Measurements from ENCODE around the gene SPIRE2. TPM values are rescaled to one million over a fixed set of nuclear protein-coding genes. Genes with fewer than 3 reads are reported as not detected.

Gene SPIRE2
- polyA plus RNA-seq, 1 donor from 2014 or later, result 45.0 TPM

- Histone ChIP-seq H3K27me3 (ENCODE audit: insufficient read depth, low read depth, low read length) (no peaks in the 10 kb centered on the region), H3K4me2 (ENCODE audit: low read length) (no peak overlapping the region), H3K79me2 (replicated peaks; ENCODE audit: insufficient read depth, low read length) (no peaks in the 10 kb centered on the region), H3K4me3 (ENCODE audit: low read length) (no peak overlapping the region), H4K20me1 (ENCODE audit: insufficient read depth) (no peaks in the 10 kb centered on the region), H3K36me3 (ENCODE audit: insufficient read depth, low read length) (no peaks in the 10 kb centered on the region), H2AFZ (ENCODE audit: low read depth, low read length) (no peak overlapping the region), H3K9ac (ENCODE audit: low read length) (no peak overlapping the region), H3K27ac (ENCODE audit: low read length) (no peak overlapping the region), H3F3A (ENCODE audit: insufficient read depth, low read length, poor library complexity, severe bottlenecking) (no peaks in the 10 kb centered on the region), H3K9me2 (ENCODE audit: insufficient read depth, low read length) (no peaks in the 10 kb centered on the region), H3K9me3 (ENCODE audit: low read length) (no peaks in the 10 kb centered on the region)
- TF ChIP-seq SMC3 (conservative IDR thresholded peaks at IDR 0.05; ENCODE audit: poor library complexity) (no peak), MXI1 (conservative IDR thresholded peaks at IDR 0.05; ENCODE audit: poor library complexity, severe bottlenecking) (no peak), EP300 (conservative IDR thresholded peaks at IDR 0.05; ENCODE audit: poor library complexity, severe bottlenecking) (no peak), EZH2 (IDR thresholded peaks at IDR 0.05; ENCODE audit: borderline replicate concordance, insufficient read depth, low read length, poor library complexity, severe bottlenecking) (no peak), RAD21 (conservative IDR thresholded peaks at IDR 0.05) (no peak), TAF1 (IDR thresholded peaks at IDR 0.05; ENCODE audit: low read depth) (no peak), POLR2AphosphoS5 (IDR thresholded peaks at IDR 0.05) (no peak)
- TF ChIP-seq, protein P1, sequence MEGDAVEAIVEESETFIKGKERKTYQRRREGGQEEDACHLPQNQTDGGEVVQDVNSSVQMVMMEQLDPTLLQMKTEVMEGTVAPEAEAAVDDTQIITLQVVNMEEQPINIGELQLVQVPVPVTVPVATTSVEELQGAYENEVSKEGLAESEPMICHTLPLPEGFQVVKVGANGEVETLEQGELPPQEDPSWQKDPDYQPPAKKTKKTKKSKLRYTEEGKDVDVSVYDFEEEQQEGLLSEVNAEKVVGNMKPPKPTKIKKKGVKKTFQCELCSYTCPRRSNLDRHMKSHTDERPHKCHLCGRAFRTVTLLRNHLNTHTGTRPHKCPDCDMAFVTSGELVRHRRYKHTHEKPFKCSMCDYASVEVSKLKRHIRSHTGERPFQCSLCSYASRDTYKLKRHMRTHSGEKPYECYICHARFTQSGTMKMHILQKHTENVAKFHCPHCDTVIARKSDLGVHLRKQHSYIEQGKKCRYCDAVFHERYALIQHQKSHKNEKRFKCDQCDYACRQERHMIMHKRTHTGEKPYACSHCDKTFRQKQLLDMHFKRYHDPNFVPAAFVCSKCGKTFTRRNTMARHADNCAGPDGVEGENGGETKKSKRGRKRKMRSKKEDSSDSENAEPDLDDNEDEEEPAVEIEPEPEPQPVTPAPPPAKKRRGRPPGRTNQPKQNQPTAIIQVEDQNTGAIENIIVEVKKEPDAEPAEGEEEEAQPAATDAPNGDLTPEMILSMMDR (IDR thresholded peaks at IDR 0.05; ENCODE audit: poor library complexity, severe bottlenecking), result no peak
- TF ChIP-seq, protein P2, sequence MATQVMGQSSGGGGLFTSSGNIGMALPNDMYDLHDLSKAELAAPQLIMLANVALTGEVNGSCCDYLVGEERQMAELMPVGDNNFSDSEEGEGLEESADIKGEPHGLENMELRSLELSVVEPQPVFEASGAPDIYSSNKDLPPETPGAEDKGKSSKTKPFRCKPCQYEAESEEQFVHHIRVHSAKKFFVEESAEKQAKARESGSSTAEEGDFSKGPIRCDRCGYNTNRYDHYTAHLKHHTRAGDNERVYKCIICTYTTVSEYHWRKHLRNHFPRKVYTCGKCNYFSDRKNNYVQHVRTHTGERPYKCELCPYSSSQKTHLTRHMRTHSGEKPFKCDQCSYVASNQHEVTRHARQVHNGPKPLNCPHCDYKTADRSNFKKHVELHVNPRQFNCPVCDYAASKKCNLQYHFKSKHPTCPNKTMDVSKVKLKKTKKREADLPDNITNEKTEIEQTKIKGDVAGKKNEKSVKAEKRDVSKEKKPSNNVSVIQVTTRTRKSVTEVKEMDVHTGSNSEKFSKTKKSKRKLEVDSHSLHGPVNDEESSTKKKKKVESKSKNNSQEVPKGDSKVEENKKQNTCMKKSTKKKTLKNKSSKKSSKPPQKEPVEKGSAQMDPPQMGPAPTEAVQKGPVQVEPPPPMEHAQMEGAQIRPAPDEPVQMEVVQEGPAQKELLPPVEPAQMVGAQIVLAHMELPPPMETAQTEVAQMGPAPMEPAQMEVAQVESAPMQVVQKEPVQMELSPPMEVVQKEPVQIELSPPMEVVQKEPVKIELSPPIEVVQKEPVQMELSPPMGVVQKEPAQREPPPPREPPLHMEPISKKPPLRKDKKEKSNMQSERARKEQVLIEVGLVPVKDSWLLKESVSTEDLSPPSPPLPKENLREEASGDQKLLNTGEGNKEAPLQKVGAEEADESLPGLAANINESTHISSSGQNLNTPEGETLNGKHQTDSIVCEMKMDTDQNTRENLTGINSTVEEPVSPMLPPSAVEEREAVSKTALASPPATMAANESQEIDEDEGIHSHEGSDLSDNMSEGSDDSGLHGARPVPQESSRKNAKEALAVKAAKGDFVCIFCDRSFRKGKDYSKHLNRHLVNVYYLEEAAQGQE (IDR thresholded peaks at IDR 0.05; ENCODE audit: borderline replicate concordance), result no peak
These were observed 27.1 kb downstream of the SPIRE2 start for GRCh38 chr16:89855301-89855945.

- no peak overlapping the region for H3K27ac ChIP-seq (ENCODE audit: low read length)
- H3F3A ChIP-seq (ENCODE audit: insufficient read depth, low read length, poor library complexity, severe bottlenecking), result no peaks in the 10 kb centered on the region
- no peaks in the 10 kb centered on the region for H3K9me2 ChIP-seq (ENCODE audit: insufficient read depth, low read length)
- H3K36me3 ChIP-seq (ENCODE audit: insufficient read depth, low read length), result no peaks in the 10 kb centered on the region
- no peaks in the 10 kb centered on the region for H3K9me3 ChIP-seq (ENCODE audit: low read length)
- H3K4me2 ChIP-seq (ENCODE audit: low read length), result no peak overlapping the region
- H4K20me1 ChIP-seq (ENCODE audit: insufficient read depth), result no peaks in the 10 kb centered on the region
- H3K4me3 ChIP-seq (ENCODE audit: low read length), result no peak overlapping the region
- H3K27me3 ChIP-seq (ENCODE audit: insufficient read depth, low read depth, low read length), result no peaks in the 10 kb centered on the region
- no peak overlapping the region for H3K9ac ChIP-seq (ENCODE audit: low read length)
- H2AFZ ChIP-seq (ENCODE audit: low read depth, low read length), result no peak overlapping the region
- H3K79me2 ChIP-seq (replicated peaks; ENCODE audit: insufficient read depth, low read length), result no peaks in the 10 kb centered on the region
- TF ChIP-seq TAF1 (IDR thresholded peaks at IDR 0.05; ENCODE audit: low read depth) (no peak), POLR2AphosphoS5 (IDR thresholded peaks at IDR 0.05) (no peak), RAD21 (conservative IDR thresholded peaks at IDR 0.05) (no peak), EZH2 (IDR thresholded peaks at IDR 0.05; ENCODE audit: borderline replicate concordance, insufficient read depth, low read length, poor library complexity, severe bottlenecking) (no peak), EP300 (conservative IDR thresholded peaks at IDR 0.05; ENCODE audit: poor library complexity, severe bottlenecking) (no peak), SMC3 (conservative IDR thresholded peaks at IDR 0.05; ENCODE audit: poor library complexity) (no peak)
- TF ChIP-seq, protein P1 (IDR thresholded peaks at IDR 0.05; ENCODE audit: poor library complexity, severe bottlenecking), result no peak
These were observed 27.7 kb downstream of the SPIRE2 start for GRCh38 chr16:89855986-89856385.
